ENCODE results near the gene LCE1E.

The LCE1E gene

GRCh38 chr1:152783095-152783494 lies 3.0 kb upstream of the LCE1E start:
- no peak for DNase-seq (ENCODE audit: low read depth)

GRCh38 chr1:152795686-152796085 lies 9.6 kb downstream of the LCE1E start:
- no peak for DNase-seq (ENCODE audit: low read depth)

GRCh38 chr1:152796421-152796820 lies 10.4 kb downstream of the LCE1E start, which contains the start of gene LCE1D:
LCE1D (plus strand) TSS chr1:152796721; CDS start chr1:152797795, 1,074 bp downstream.
- no peak for DNase-seq (ENCODE audit: low read depth)

- no peak for DNase-seq (ENCODE audit: low read depth)
Measured at GRCh38 chr1:152801333-152801732, 15.3 kb downstream of the LCE1E start.

- no peak for DNase-seq (ENCODE audit: low read depth)
Measured at GRCh38 chr1:152806576-152806975, 20.5 kb downstream of the LCE1E start, which contains the start of gene LCE1C. LCE1C (minus strand) TSS chr1:152806651; CDS start chr1:152805478, 1,173 bp downstream.

GRCh38 chr1:152811050-152811449 lies 25.0 kb downstream of the LCE1E start:
- DNase-seq (ENCODE audit: low read depth): no peak

GRCh38 chr1:152811671-152812070 lies 25.6 kb downstream of the LCE1E start, which contains the start of gene LCE1B:
LCE1B (plus strand) TSS chr1:152811971; CDS start chr1:152812447, 476 bp downstream.
- no peak for DNase-seq (ENCODE audit: low read depth)

- DNase-seq (ENCODE audit: low read depth): no peak
Measured at GRCh38 chr1:152817309-152817708, 31.3 kb downstream of the LCE1E start.

GRCh38 chr1:152823294-152823693 lies 37.2 kb downstream of the LCE1E start:
- DNase-seq (ENCODE audit: low read depth): no peak

- no peak for DNase-seq (ENCODE audit: low read depth)
Measured at GRCh38 chr1:152824964-152825363, 38.9 kb downstream of the LCE1E start.

- DNase-seq (ENCODE audit: low read depth): no peak
Measured at GRCh38 chr1:152827173-152827572, 41.1 kb downstream of the LCE1E start, which contains the start of gene LCE1A. LCE1A (plus strand) TSS chr1:152827473; CDS start chr1:152827473, 0 bp downstream.

- no peak for DNase-seq (ENCODE audit: low read depth)
Measured at GRCh38 chr1:152836870-152837269, 50.8 kb downstream of the LCE1E start.
